Mesenteric fat pad (tissue), 1 donor: ENCODE data around the gene TSPAN32. TPM values are rescaled to one million over a fixed set of nuclear protein-coding genes. Genes with fewer than 3 reads are reported as not detected.
"Not testable (repeated sequence)": the region's sequence is repeated elsewhere in the genome, so short reads cannot be mapped to it uniquely, and the experiment has no call there.

ENCODE experiments used
- DNase-seq: peaks from one replicate; pipeline ENCODE4 v3.0.0-alpha.2; 2020; ENCODE audit warnings: low spot score
- total RNA-seq: library from RNA; stranded (reverse); fragmentation: NEBNext Ultra II Directional; extraction: Animal tissue kit (Norgen Biotek cat#: 25700); gene quantifications from one replicate; pipeline ENCODE4 v1.2.1, GENCODE V29; 2021
- donor health status: DM: yes; HTN: yes; CAD: no.

Gene TSPAN32
- total RNA-seq, 1 donor from 2014 or later: 1.3 TPM

- peak; percentile 24 for DNase-seq
Observed at GRCh38 chr11:2332569-2332968, 30.8 kb downstream of the TSPAN32 start.

GRCh38 chr11:2333486-2334205 lies 31.8 kb downstream of the TSPAN32 start:
- not testable (repeated sequence) for DNase-seq

- DNase-seq: peak; percentile 47
Observed at GRCh38 chr11:2335286-2335685, 33.5 kb downstream of the TSPAN32 start.

- not testable (repeated sequence) for DNase-seq
Observed at GRCh38 chr11:2338760-2339159, 36.9 kb downstream of the TSPAN32 start.

GRCh38 chr11:2342557-2342956 lies 40.7 kb downstream of the TSPAN32 start:
- peak; percentile 59 for DNase-seq

- peak; percentile 53 for DNase-seq
Observed at GRCh38 chr11:2342981-2343380, 41.2 kb downstream of the TSPAN32 start.

GRCh38 chr11:2343502-2343901 lies 41.7 kb downstream of the TSPAN32 start:
- peak; percentile 45 for DNase-seq

- no peak for DNase-seq
Observed at GRCh38 chr11:2345050-2345449, 43.2 kb downstream of the TSPAN32 start.

- peak; percentile 62 for DNase-seq
Observed at GRCh38 chr11:2346014-2346413, 44.2 kb downstream of the TSPAN32 start.

- DNase-seq: peak; percentile 78
Observed at GRCh38 chr11:2346586-2347307, 44.9 kb downstream of the TSPAN32 start.

GRCh38 chr11:2347308-2347830 lies 45.6 kb downstream of the TSPAN32 start:
- peak; percentile 49 for DNase-seq

GRCh38 chr11:2348986-2349385 lies 47.2 kb downstream of the TSPAN32 start:
- DNase-seq: no peak

- peak; percentile 51 for DNase-seq
Observed at GRCh38 chr11:2351701-2352100, 49.9 kb downstream of the TSPAN32 start.

- DNase-seq: no peak
Observed at GRCh38 chr11:2352420-2352819, 50.6 kb downstream of the TSPAN32 start.

GRCh38 chr11:2355000-2355644 lies 53.3 kb downstream of the TSPAN32 start:
- peak; percentile 55 for DNase-seq

GRCh38 chr11:2357246-2357645 lies 55.4 kb downstream of the TSPAN32 start:
- DNase-seq: peak; percentile 45

- DNase-seq: not testable (repeated sequence)
Observed at GRCh38 chr11:2357651-2358050, 55.8 kb downstream of the TSPAN32 start.

GRCh38 chr11:2358754-2359442 lies 57.1 kb downstream of the TSPAN32 start:
- peak; percentile 64 for DNase-seq

- peak; percentile 68 for DNase-seq
Observed at GRCh38 chr11:2359557-2359956, 57.7 kb downstream of the TSPAN32 start.

GRCh38 chr11:2360081-2360642 lies 58.3 kb downstream of the TSPAN32 start:
- DNase-seq: no peak

GRCh38 chr11:2361565-2361964 lies 59.8 kb downstream of the TSPAN32 start:
- DNase-seq: no peak
